ENCODE data around the gene ATP2C2. TPM values are rescaled to one million over a fixed set of nuclear protein-coding genes. Genes with fewer than 3 reads are reported as not detected.

ATP2C2 gene
- total and polyA plus RNA-seq, 2 of the 8 experiments (the other 6 are each of a cell fraction or from before 2014, with no cell fraction given) = 1.2 to 2.8 TPM

DNA sequence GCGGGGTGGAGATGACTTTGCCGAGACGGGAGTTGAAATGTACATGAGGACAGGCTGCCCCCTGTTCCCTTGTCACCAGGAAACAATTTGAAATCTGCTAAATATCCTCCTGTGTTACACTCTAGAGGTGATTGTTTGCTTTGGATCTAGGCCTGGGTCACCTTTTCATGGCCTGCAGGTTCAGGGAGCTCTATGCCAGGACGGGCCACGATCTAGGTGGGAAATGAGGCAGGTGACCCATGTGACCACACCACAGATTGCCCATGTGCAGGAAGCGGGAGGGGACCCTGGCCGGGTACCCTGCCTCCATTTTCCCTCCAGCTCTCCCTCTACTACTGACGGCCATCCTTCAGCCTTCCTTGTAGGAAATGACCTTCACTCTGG lies 92.7 kb downstream of the ATP2C2 start:
- H3K18ac ChIP-seq (ENCODE audit: extremely low read depth, low read length) = no peak overlapping the region
- TF ChIP-seq ATF3 (IDR thresholded peaks at IDR 0.05; ENCODE audit: insufficient read depth, low read depth, low read length) = no peak
- no peak for TF ChIP-seq RNF2 (IDR thresholded peaks at IDR 0.05; ENCODE audit: borderline replicate concordance, low read depth, low read length, missing control alignments, poor library complexity, severe bottlenecking)
- TF ChIP-seq ATF2 (IDR thresholded peaks at IDR 0.05; ENCODE audit: low read length) = no peak
- TF ChIP-seq, protein P1, sequence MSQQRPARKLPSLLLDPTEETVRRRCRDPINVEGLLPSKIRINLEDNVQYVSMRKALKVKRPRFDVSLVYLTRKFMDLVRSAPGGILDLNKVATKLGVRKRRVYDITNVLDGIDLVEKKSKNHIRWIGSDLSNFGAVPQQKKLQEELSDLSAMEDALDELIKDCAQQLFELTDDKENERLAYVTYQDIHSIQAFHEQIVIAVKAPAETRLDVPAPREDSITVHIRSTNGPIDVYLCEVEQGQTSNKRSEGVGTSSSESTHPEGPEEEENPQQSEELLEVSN (IDR thresholded peaks at IDR 0.05) = no peak
- no peak for TF ChIP-seq TBP (IDR thresholded peaks at IDR 0.05; ENCODE audit: low read depth, low read length)
- no peak for TF ChIP-seq JUND (IDR thresholded peaks at IDR 0.05; ENCODE audit: low read length)
- TF ChIP-seq EZH2 (IDR thresholded peaks at IDR 0.05; ENCODE audit: low read depth, low read length, severe bottlenecking) = no peak
- TF ChIP-seq CBX8 (IDR thresholded peaks at IDR 0.05; ENCODE audit: borderline replicate concordance, low read depth, low read length) = no peak
- TF ChIP-seq POU5F1 (IDR thresholded peaks at IDR 0.05; ENCODE audit: low read depth, low read length) = no peak
- no peak for TF ChIP-seq YY1 (IDR thresholded peaks at IDR 0.05; ENCODE audit: low read depth, low read length)

More for the DNA sequence above, 92.7 kb downstream of the ATP2C2 start:
- Histone ChIP-seq H3K4me2 (ENCODE audit: insufficient read depth in 1 of 2, low read depth in 2 of 2, low read length in 2 of 2) (no peak overlapping the region), H3K14ac (ENCODE audit: insufficient read length) (no peak overlapping the region), H4K91ac (replicated peaks; ENCODE audit: insufficient read length, low read length) (no peak overlapping the region), H4K20me1 (replicated peaks in 1 of 2; ENCODE audit: control insufficient read depth in 1 of 2, insufficient read depth in 2 of 2, low read length in 2 of 2) (no peaks in the 10 kb centered on the region), H3K56ac (replicated peaks; ENCODE audit: insufficient read length, low read depth, low read length) (no peak overlapping the region), H3K23me2 (ENCODE audit: low read depth, low read length) (no peaks in the 10 kb centered on the region), H3K4ac (replicated peaks; ENCODE audit: insufficient read length, low read depth, low read length) (no peak overlapping the region), H2BK120ac (replicated peaks; ENCODE audit: low read depth, low read length) (no peak overlapping the region), H3K4me1 (replicated peaks in 1 of 4; ENCODE audit: control insufficient read depth in 3 of 4, insufficient read depth in 4 of 4, low read length in 3 of 4) (no peaks in the 10 kb centered on the region), H3K79me2 (ENCODE audit: control insufficient read depth in 1 of 2, insufficient read depth in 2 of 2, low read length in 2 of 2) (no peaks in the 10 kb centered on the region), H3K27me3 (replicated peaks in 1 of 4; ENCODE audit: control insufficient read depth in 3 of 4, extremely low read depth in 1 of 4, insufficient read depth in 3 of 4, low read length in 3 of 4) (no peaks in the 10 kb centered on the region; a peak in 1 of 7 replicates), H2BK20ac (ENCODE audit: low read length) (no peak overlapping the region), H2BK15ac (ENCODE audit: low read length) (no peak overlapping the region), H3K9ac (replicated peaks in 1 of 4; ENCODE audit: extremely low read depth in 1 of 4, low read depth in 3 of 4, low read length in 3 of 4) (no peak overlapping the region), H3K23ac (ENCODE audit: insufficient read length) (no peak overlapping the region), H2AK5ac (ENCODE audit: low read depth, low read length) (no peak overlapping the region), H4K5ac (ENCODE audit: insufficient read length, low read depth, low read length) (no peak overlapping the region), H2BK12ac (ENCODE audit: low read depth, low read length) (no peak overlapping the region), H3K79me1 (ENCODE audit: low read depth, low read length) (no peaks in the 10 kb centered on the region), H2AFZ (ENCODE audit: low read length) (no peak overlapping the region), H3K36me3 (ENCODE audit: control insufficient read depth in 2 of 4, insufficient read depth in 4 of 4, low read length in 3 of 4) (no peaks in the 10 kb centered on the region), H3K27ac (ENCODE audit: low read depth, low read length) (no peak overlapping the region), H4K8ac (ENCODE audit: extremely low read depth, insufficient read depth, low read length) (no peak overlapping the region; the same call in 1 of the 2 replicates), H3K4me3 (ENCODE audit: extremely low read depth in 1 of 4, insufficient read depth in 2 of 4, low read depth in 3 of 4, low read length in 4 of 4) (no peak overlapping the region), H2BK5ac (ENCODE audit: low read depth, low read length) (no peak overlapping the region), H3K9me3 (ENCODE audit: insufficient read depth in 2 of 2, low read depth in 1 of 2, low read length in 1 of 2) (no peaks in the 10 kb centered on the region)
- POLR2A ChIA-PET (ENCODE audit: partially characterized antibody) = interaction anchor here (0.8 kb wide), 1 partner anchor 9 kb away, joined by 3 read pairs; no protein-coding TSS in a partner anchor
- CTCF ChIA-PET (ENCODE audit: partially characterized antibody) = interaction anchor here (0.8 to 2.2 kb wide), 3 partner anchors 23 to 184 kb away, joined by 3 to 8 read pairs (median 3); no protein-coding TSS in a partner anchor
- DNase-seq (ENCODE audit: low read depth in 1 of 2, low spot score in 2 of 2) = no peak
- FAIRE-seq = no peak
- 86% methylated on average over 8 of the region's 8 CpGs; no CpG with 5 or more reads in 1 of the 2 experiments for WGBS, 2 experiments (ENCODE audit: extremely low coverage in 1 of 2, insufficient coverage in 1 of 2, insufficient read length in 1 of 2, insufficient replicate concordance in 2 of 2, low coverage in 1 of 2, low lambda C conversion rate in 2 of 2, missing lambda C conversion rate in 1 of 2)

Data from H1 (cell line).